ENCODE results near the gene ACTR5. TPM values are rescaled to one million over a fixed set of nuclear protein-coding genes. Genes with fewer than 3 reads are reported as not detected.
A peak's percentile ranks its signal among the peaks of the same experiment; 100 is the strongest.

The ACTR5 gene
- total RNA-seq, 1 donor = 9.8 TPM

GRCh38 chr20:38747495-38748096 is 664 bp upstream of the ACTR5 start:
- Histone ChIP-seq H3K4me1 (ENCODE audit: insufficient read depth, low read length) (peaks cover 24% of the 10 kb centered on the region), H3K4me3 (ENCODE audit: low read length) (peak overlapping the region; percentile 80), H3K9me3 (ENCODE audit: low read depth, low read length) (no peaks in the 10 kb centered on the region), H3K27me3 (ENCODE audit: insufficient read depth, low read length) (peaks cover 1% of the 10 kb centered on the region)

- peak overlapping the region; percentile 80 for H3K4me3 ChIP-seq (ENCODE audit: low read length)
These were observed 545 bp downstream of the ACTR5 start for GRCh38 chr20:38748861-38749149.

GRCh38 chr20:38751360-38751976 is 3.2 kb downstream of the ACTR5 start:
- H3K27me3 ChIP-seq (ENCODE audit: insufficient read depth, low read length) = no peaks in the 10 kb centered on the region
- H3K4me3 ChIP-seq (ENCODE audit: low read length) = no peak overlapping the region
- H3K9me3 ChIP-seq (ENCODE audit: low read depth, low read length) = no peaks in the 10 kb centered on the region

More at GRCh38 chr20:38748861-38749149, 545 bp downstream of the ACTR5 start:
- Histone ChIP-seq H3K9me3 (ENCODE audit: low read depth, low read length) (no peaks in the 10 kb centered on the region), H3K27me3 (ENCODE audit: insufficient read depth, low read length) (no peaks in the 10 kb centered on the region), H3K4me1 (ENCODE audit: insufficient read depth, low read length) (peaks cover 24% of the 10 kb centered on the region)

GRCh38 chr20:38752029-38752428 is 3.8 kb downstream of the ACTR5 start:
- no peaks in the 10 kb centered on the region for H3K27me3 ChIP-seq (ENCODE audit: insufficient read depth, low read length)
- no peak overlapping the region for H3K4me3 ChIP-seq (ENCODE audit: low read length)
- no peaks in the 10 kb centered on the region for H3K9me3 ChIP-seq (ENCODE audit: low read depth, low read length)
- H3K4me1 ChIP-seq (ENCODE audit: insufficient read depth, low read length) = peaks cover 24% of the 10 kb centered on the region

More at GRCh38 chr20:38751360-38751976, 3.2 kb downstream of the ACTR5 start:
- H3K4me1 ChIP-seq (ENCODE audit: insufficient read depth, low read length) = peaks cover 24% of the 10 kb centered on the region

GRCh38 chr20:38754924-38755323 is 6.7 kb downstream of the ACTR5 start:
- Histone ChIP-seq H3K4me3 (ENCODE audit: low read length) (no peak overlapping the region), H3K9me3 (ENCODE audit: low read depth, low read length) (no peaks in the 10 kb centered on the region), H3K4me1 (ENCODE audit: insufficient read depth, low read length) (peaks cover 3% of the 10 kb centered on the region), H3K27me3 (ENCODE audit: insufficient read depth, low read length) (no peaks in the 10 kb centered on the region)

- Histone ChIP-seq H3K27me3 (ENCODE audit: insufficient read depth, low read length) (no peaks in the 10 kb centered on the region), H3K4me3 (ENCODE audit: low read length) (no peak overlapping the region), H3K9me3 (ENCODE audit: low read depth, low read length) (no peaks in the 10 kb centered on the region), H3K4me1 (ENCODE audit: insufficient read depth, low read length) (no peaks in the 10 kb centered on the region)
These were observed 7.2 kb downstream of the ACTR5 start for GRCh38 chr20:38755324-38755910.

GRCh38 chr20:38757145-38757775 is 9.0 kb downstream of the ACTR5 start:
- Histone ChIP-seq H3K27me3 (ENCODE audit: insufficient read depth, low read length) (no peaks in the 10 kb centered on the region), H3K4me3 (ENCODE audit: low read length) (no peak overlapping the region), H3K4me1 (ENCODE audit: insufficient read depth, low read length) (peaks cover 6% of the 10 kb centered on the region), H3K9me3 (ENCODE audit: low read depth, low read length) (no peaks in the 10 kb centered on the region)

GRCh38 chr20:38759106-38759505 is 10.8 kb downstream of the ACTR5 start:
- Histone ChIP-seq H3K4me3 (ENCODE audit: low read length) (no peak overlapping the region), H3K4me1 (ENCODE audit: insufficient read depth, low read length) (peaks cover 6% of the 10 kb centered on the region), H3K27me3 (ENCODE audit: insufficient read depth, low read length) (no peaks in the 10 kb centered on the region), H3K9me3 (ENCODE audit: low read depth, low read length) (no peaks in the 10 kb centered on the region)

- H3K9me3 ChIP-seq (ENCODE audit: low read depth, low read length) = no peaks in the 10 kb centered on the region
- no peak overlapping the region for H3K4me3 ChIP-seq (ENCODE audit: low read length)
- no peaks in the 10 kb centered on the region for H3K27me3 ChIP-seq (ENCODE audit: insufficient read depth, low read length)
- peaks cover 6% of the 10 kb centered on the region for H3K4me1 ChIP-seq (ENCODE audit: insufficient read depth, low read length)
These were observed 12.7 kb downstream of the ACTR5 start for GRCh38 chr20:38760978-38761377.

GRCh38 chr20:38762174-38762573 is 13.9 kb downstream of the ACTR5 start:
- Histone ChIP-seq H3K4me3 (ENCODE audit: low read length) (no peak overlapping the region), H3K4me1 (ENCODE audit: insufficient read depth, low read length) (peaks cover 6% of the 10 kb centered on the region), H3K9me3 (ENCODE audit: low read depth, low read length) (no peaks in the 10 kb centered on the region), H3K27me3 (ENCODE audit: insufficient read depth, low read length) (no peaks in the 10 kb centered on the region)

- H3K9me3 ChIP-seq (ENCODE audit: low read depth, low read length) = no peaks in the 10 kb centered on the region
- H3K4me1 ChIP-seq (ENCODE audit: insufficient read depth, low read length) = peaks cover 6% of the 10 kb centered on the region
- no peak overlapping the region for H3K4me3 ChIP-seq (ENCODE audit: low read length)
- H3K27me3 ChIP-seq (ENCODE audit: insufficient read depth, low read length) = no peaks in the 10 kb centered on the region
These were observed 15.4 kb downstream of the ACTR5 start for GRCh38 chr20:38763616-38764015.

GRCh38 chr20:38764567-38765318 is 16.5 kb downstream of the ACTR5 start:
- no peak overlapping the region for H3K4me3 ChIP-seq (ENCODE audit: low read length)
- H3K4me1 ChIP-seq (ENCODE audit: insufficient read depth, low read length) = peaks cover 6% of the 10 kb centered on the region
- H3K9me3 ChIP-seq (ENCODE audit: low read depth, low read length) = no peaks in the 10 kb centered on the region
- H3K27me3 ChIP-seq (ENCODE audit: insufficient read depth, low read length) = no peaks in the 10 kb centered on the region

- Histone ChIP-seq H3K9me3 (ENCODE audit: low read depth, low read length) (no peaks in the 10 kb centered on the region), H3K27me3 (ENCODE audit: insufficient read depth, low read length) (no peaks in the 10 kb centered on the region), H3K4me1 (ENCODE audit: insufficient read depth, low read length) (peaks cover 6% of the 10 kb centered on the region), H3K4me3 (ENCODE audit: low read length) (no peak overlapping the region)
These were observed 17.8 kb downstream of the ACTR5 start for GRCh38 chr20:38766071-38766470.

GRCh38 chr20:38769376-38770295 is 21.4 kb downstream of the ACTR5 start:
- H3K9me3 ChIP-seq (ENCODE audit: low read depth, low read length) = no peaks in the 10 kb centered on the region
- no peaks in the 10 kb centered on the region for H3K4me1 ChIP-seq (ENCODE audit: insufficient read depth, low read length)
- no peaks in the 10 kb centered on the region for H3K27me3 ChIP-seq (ENCODE audit: insufficient read depth, low read length)
- H3K4me3 ChIP-seq (ENCODE audit: low read length) = no peak overlapping the region
